GM13977 (cell line): ENCODE results near the gene INPP4A.
A peak's percentile ranks its signal among the peaks of the same experiment; 100 is the strongest.
"Not testable (repeated sequence)": the region's sequence is repeated elsewhere in the genome, so short reads cannot be mapped to it uniquely, and the experiment has no call there.

ENCODE experiments used
- DNase-seq: peaks from one replicate; pipeline ENCODE4 v3.0.0; 2012; ENCODE audit warnings: low spot score
- CTCF ChIP-seq: IDR thresholded peaks from 2 replicates; pipeline ENCODE4 v1.5.1; 2012; ENCODE audit warnings: mild to moderate bottlenecking, control low read depth; ENCODE audit not compliant: insufficient read depth; ENCODE audit errors: extremely low read depth, missing control alignments
- in situ Hi-C: fragments of 300-500 bp; cut with MboI; formaldehyde crosslinking; loops from one replicate; pipeline ENCODE4 v1.12.0; 2022; ENCODE audit warnings: low sequenced_read_pairs, low pct_unique_long_range_greater_than_20kb, mixed read lengths, inconsistent platforms; ENCODE audit not compliant: unreplicated experiment

INPP4A gene

GRCh38 chr2:98405301-98405700, 39.4 kb upstream of the INPP4A start:
- no peak for TF ChIP-seq CTCF
- in situ Hi-C loops: no loop called here
- DNase-seq: no peak

GRCh38 chr2:98408155-98408554, 36.5 kb upstream of the INPP4A start:
- in situ Hi-C loops: no loop called here
- DNase-seq: no peak
- TF ChIP-seq CTCF: no peak

- DNase-seq: peak; percentile 60
- peak; percentile 68 for TF ChIP-seq CTCF
- in situ Hi-C loops: loop anchor here (10.0 kb wide), 1 partner anchor 102 kb away; no protein-coding TSS in a partner anchor
Measured at GRCh38 chr2:98412751-98413458, 31.8 kb upstream of the INPP4A start.

- in situ Hi-C loops: loop anchor here (10.0 kb wide), 1 partner anchor 101 kb away; no protein-coding TSS in a partner anchor
Measured at GRCh38 chr2:98414246-98414645, 30.4 kb upstream of the INPP4A start.

GRCh38 chr2:98415719-98416248, 28.9 kb upstream of the INPP4A start:
- in situ Hi-C loops: loop anchor here (10.0 kb wide), 1 partner anchor 99 kb away; no protein-coding TSS in a partner anchor
- not testable (repeated sequence) for DNase-seq

More at GRCh38 chr2:98414246-98414645, 30.4 kb upstream of the INPP4A start:
- not testable (repeated sequence) for DNase-seq

- TF ChIP-seq CTCF: no peak
- in situ Hi-C loops: loop anchor here (10.0 kb wide), 1 partner anchor 98 kb away; no protein-coding TSS in a partner anchor
- DNase-seq: no peak
Measured at GRCh38 chr2:98416383-98417159, 28.1 kb upstream of the INPP4A start.

GRCh38 chr2:98419544-98419943, 25.1 kb upstream of the INPP4A start:
- in situ Hi-C loops: loop anchor here (10.0 kb wide), 1 partner anchor 95 kb away; no protein-coding TSS in a partner anchor
- TF ChIP-seq CTCF: no peak
- DNase-seq: no peak
